Uterine smooth muscle cell (primary cell): ENCODE data around the gene SERINC4. TPM values are rescaled to one million over a fixed set of nuclear protein-coding genes. Genes with fewer than 3 reads are reported as not detected.

Source experiments
- total RNA-seq: library from RNA; depleted of rRNA; stranded (reverse); fragments of >200 nt; gene quantifications from 2 replicates; pipeline ENCODE4 v1.2.3, GENCODE V29; 2014

The SERINC4 gene
- total RNA-seq = 0.11 TPM in 1 of 2 replicates, not detected in the other

GRCh38 chr15:43799945-43800285 lies at the start of gene SERINC4:
Gene SERINC4 (minus strand): TSS chr15:43800220. CDS start chr15:43799986, 234 bp downstream.

GRCh38 chr15:43826508-43827341 lies 26.7 kb upstream of the SERINC4 start, which contains the start of gene WDR76:
Gene WDR76 (plus strand): TSS chr15:43827002. CDS start chr15:43827033, 31 bp downstream.

GRCh38 chr15:43824302-43825246 lies 24.6 kb upstream of the SERINC4 start, which contains the start of gene MFAP1:
Gene MFAP1 (minus strand): TSS chr15:43824690. CDS start chr15:43824569, 121 bp downstream.

GRCh38 chr15:43800286-43801141 lies 494 bp upstream of the SERINC4 start, which contains the start of gene HYPK:
Gene HYPK (plus strand): TSS chr15:43800599. CDS start chr15:43800623, 24 bp downstream.

GRCh38 chr15:43791993-43792760 lies 7.8 kb downstream of the SERINC4 start, which contains the start of gene SERF2:
Gene SERF2 (plus strand): TSS chr15:43792320. CDS start chr15:43792377, 57 bp downstream.

GRCh38 chr15:43776718-43777266 lies 23.2 kb downstream of the SERINC4 start, which contains the start of gene ELL3:
Gene ELL3 (minus strand): TSS chr15:43776966. CDS start chr15:43776901, 65 bp downstream.

GRCh38 chr15:43746245-43746902 lies 53.6 kb downstream of the SERINC4 start, which contains the start of gene PDIA3:
Gene PDIA3 (plus strand): TSS chr15:43746438. CDS start chr15:43746540, 102 bp downstream.

Other genes with a start within 250 kb of the SERINC4 start
- gene PPIP5K1, start 210.0 kb downstream of the SERINC4 start, total RNA-seq = 29.7 and 32.4 TPM in 2 replicates
- gene CKMT1B, start 206.2 kb downstream of the SERINC4 start, total RNA-seq = not detected in 2 replicates
- 0.12 TPM in 1 of 2 replicates, not detected in the other for gene STRC, start 181.4 kb downstream of the SERINC4 start, total RNA-seq
- gene CATSPER2, start 151.4 kb downstream of the SERINC4 start, total RNA-seq = 2.1 and 2.9 TPM in 2 replicates
- gene CKMT1A, start 106.4 kb downstream of the SERINC4 start, total RNA-seq = not detected in 2 replicates
- 160 and 313 TPM in 2 replicates for gene PDIA3, start 53.8 kb downstream of the SERINC4 start, total RNA-seq
- 2.7 and 3.1 TPM in 2 replicates for gene ELL3, start 23.3 kb downstream of the SERINC4 start, total RNA-seq
- gene SERF2, start 7.9 kb downstream of the SERINC4 start, total RNA-seq = 256 and 546 TPM in 2 replicates
- gene HYPK, start 379 bp upstream of the SERINC4 start, total RNA-seq = 12.9 and 13.0 TPM in 2 replicates
- 31.2 and 37.8 TPM in 2 replicates for gene MFAP1, start 24.5 kb upstream of the SERINC4 start, total RNA-seq
- gene WDR76, start 26.8 kb upstream of the SERINC4 start, total RNA-seq = 12.2 and 41.7 TPM in 2 replicates